ENCODE data around the gene MED13L. TPM values are rescaled to one million over a fixed set of nuclear protein-coding genes. Genes with fewer than 3 reads are reported as not detected.
"Not testable (repeated sequence)": the region's sequence is repeated elsewhere in the genome, so short reads cannot be mapped to it uniquely, and the experiment has no call there.

MED13L gene
- total RNA-seq, 4 donors from 2014 or later: 168 to 349 (median 246) TPM

- WGBS, 2 donors: 27 to 29% methylated on average over 2 of the region's 2 CpGs
- intact Hi-C loops (cut with DNase I): loop anchor here (10.0 kb wide), 1 partner anchor 58 kb away; no protein-coding TSS in a partner anchor
- TF ChIP-seq POLR2A (IDR thresholded peaks at IDR 0.05) (no peak), CTCF (IDR thresholded peaks at IDR 0.05) (no peak)
- H3K4me1 ChIP-seq: peaks cover 47 to 59% of the 10 kb centered on the region in 2 donors
- no peaks in the 10 kb centered on the region for H3K9me3 ChIP-seq
- peak overlapping the region in 2 of 3 donors; percentile 17 to 26 for H3K27ac ChIP-seq
- H3K4me3 ChIP-seq (replicated peaks in 1 of 3): no peak overlapping the region
- DNase-seq: no peak
- H3K27me3 ChIP-seq: no peaks in the 10 kb centered on the region
- H3K36me3 ChIP-seq: no peaks in the 10 kb centered on the region
Observed at GRCh38 chr12:116133149-116133548, 144.3 kb downstream of the MED13L start.

GRCh38 chr12:116131987-116132386 lies 145.5 kb downstream of the MED13L start:
- H3K36me3 ChIP-seq; H3K9me3 ChIP-seq; H3K27ac ChIP-seq; H3K27me3 ChIP-seq; H3K4me3 ChIP-seq (replicated peaks in 1 of 3): not testable (repeated sequence)
- intact Hi-C loops (cut with DNase I): loop anchor here (10.0 kb wide), 1 partner anchor 57 kb away; no protein-coding TSS in a partner anchor
- peak in 1 of 2 donors; percentile 38 for DNase-seq
- 55 to 71% methylated on average over 10 of the region's 10 CpGs for WGBS, 2 donors
- peaks cover 50 to 65% of the 10 kb centered on the region in 2 donors for H3K4me1 ChIP-seq

- H3K9me3 ChIP-seq: no peaks in the 10 kb centered on the region
- 95 to 97% methylated on average over 3 of the region's 3 CpGs for WGBS, 2 donors
- H3K27ac ChIP-seq: no peak overlapping the region
- no peaks in the 10 kb centered on the region for H3K27me3 ChIP-seq
- DNase-seq: no peak
- H3K4me1 ChIP-seq: peaks cover 58 to 68% of the 10 kb centered on the region in 2 donors
- intact Hi-C loops (cut with DNase I): loop anchor here (10.0 kb wide), 1 partner anchor 56 kb away; no protein-coding TSS in a partner anchor
- H3K4me3 ChIP-seq (replicated peaks in 1 of 3): no peak overlapping the region
- TF ChIP-seq CTCF (IDR thresholded peaks at IDR 0.05) (no peak), POLR2A (IDR thresholded peaks at IDR 0.05) (no peak)
- no peaks in the 10 kb centered on the region for H3K36me3 ChIP-seq
Observed at GRCh38 chr12:116131176-116131575, 146.3 kb downstream of the MED13L start.

- no peak for TF ChIP-seq CTCF (IDR thresholded peaks at IDR 0.05)
- TF ChIP-seq POLR2A (IDR thresholded peaks at IDR 0.05): no peak
- 36 to 37% methylated on average over 1 of the region's 1 CpG for WGBS, 2 donors
- no peak overlapping the region for H3K27ac ChIP-seq
- no peak for DNase-seq
- intact Hi-C loops (cut with DNase I): loop anchor here (10.0 kb wide), 1 partner anchor 56 kb away; no protein-coding TSS in a partner anchor
- H3K36me3 ChIP-seq: no peaks in the 10 kb centered on the region
- H3K9me3 ChIP-seq: no peaks in the 10 kb centered on the region
- no peak overlapping the region for H3K4me3 ChIP-seq (replicated peaks in 1 of 3)
- no peaks in the 10 kb centered on the region for H3K27me3 ChIP-seq
- peaks cover 62 to 67% of the 10 kb centered on the region in 2 donors for H3K4me1 ChIP-seq
Observed at GRCh38 chr12:116130431-116130830, 147.1 kb downstream of the MED13L start.

- Histone ChIP-seq H3K27me3 (no peaks in the 10 kb centered on the region), H3K4me3 (replicated peaks in 1 of 3) (no peak overlapping the region), H3K27ac (no peak overlapping the region), H3K36me3 (no peaks in the 10 kb centered on the region), H3K4me1 (peaks cover 62 to 64% of the 10 kb centered on the region in 2 donors), H3K9me3 (no peaks in the 10 kb centered on the region)
- TF ChIP-seq CTCF (IDR thresholded peaks at IDR 0.05) (no peak), POLR2A (IDR thresholded peaks at IDR 0.05) (no peak)
- intact Hi-C loops (cut with DNase I): no loop called here
- WGBS, 2 donors: 76 to 85% methylated on average over 1 of the region's 1 CpG
- DNase-seq: no peak
Observed at GRCh38 chr12:116128779-116129178, 148.7 kb downstream of the MED13L start.

All from thyroid gland (tissue), 4 donors.